ENCODE results near the gene KCNJ10. TPM values are rescaled to one million over a fixed set of nuclear protein-coding genes. Genes with fewer than 3 reads are reported as not detected.
A peak's percentile ranks its signal among the peaks of the same experiment; 100 is the strongest.
"Not testable (repeated sequence)": the region's sequence is repeated elsewhere in the genome, so short reads cannot be mapped to it uniquely, and the experiment has no call there.

Gene KCNJ10
- not detected for polyA plus RNA-seq (2013, experiment 1 of 2; ENCODE audit: insufficient read length)
- 0.22 TPM for polyA plus RNA-seq (2013, experiment 2 of 2; ENCODE audit: insufficient read length)

DNA sequence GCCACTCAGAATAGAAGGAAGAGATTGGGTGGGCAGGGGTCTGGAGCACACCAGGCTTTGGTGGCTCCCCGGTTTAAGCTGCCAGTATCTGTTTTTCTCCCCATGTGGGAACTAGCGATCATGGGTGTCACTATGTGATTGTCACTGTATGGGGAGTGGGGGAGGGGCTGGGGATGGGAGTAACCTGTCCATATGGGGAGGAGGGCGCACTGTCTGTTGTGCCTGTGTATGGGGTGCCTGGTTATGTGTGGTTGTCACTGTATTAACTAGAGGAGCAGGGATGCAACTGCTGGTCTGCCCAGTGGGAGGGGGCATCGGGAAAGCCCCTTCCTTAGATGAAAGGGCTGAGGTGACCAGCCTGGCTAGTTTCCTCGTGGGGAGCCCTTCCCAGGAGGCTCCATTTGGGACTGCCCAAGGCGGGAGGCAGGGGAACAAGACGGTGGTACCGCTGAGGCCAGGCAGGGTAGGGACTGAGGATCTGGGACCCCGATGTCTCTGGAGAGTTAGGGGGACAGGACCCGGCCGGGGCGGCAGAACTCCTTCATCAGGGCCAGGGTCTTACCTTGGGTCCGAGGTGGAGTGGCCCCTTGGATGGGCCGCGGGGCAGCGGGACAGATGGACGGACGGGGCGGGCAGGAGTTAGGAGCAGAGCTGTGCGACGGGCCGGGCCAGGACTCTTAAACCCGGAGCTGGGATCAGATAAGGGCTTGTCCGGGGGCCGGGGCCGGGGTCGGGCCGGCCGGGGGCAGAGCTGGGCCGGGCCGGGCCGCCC, at the start of gene KCNJ10:
Gene KCNJ10, minus strand, starts transcription at position 701 of the 772 bp plus-strand sequence. CDS start 27,628 bp downstream, outside the sequence.
- DNase-seq: no peak

DNA sequence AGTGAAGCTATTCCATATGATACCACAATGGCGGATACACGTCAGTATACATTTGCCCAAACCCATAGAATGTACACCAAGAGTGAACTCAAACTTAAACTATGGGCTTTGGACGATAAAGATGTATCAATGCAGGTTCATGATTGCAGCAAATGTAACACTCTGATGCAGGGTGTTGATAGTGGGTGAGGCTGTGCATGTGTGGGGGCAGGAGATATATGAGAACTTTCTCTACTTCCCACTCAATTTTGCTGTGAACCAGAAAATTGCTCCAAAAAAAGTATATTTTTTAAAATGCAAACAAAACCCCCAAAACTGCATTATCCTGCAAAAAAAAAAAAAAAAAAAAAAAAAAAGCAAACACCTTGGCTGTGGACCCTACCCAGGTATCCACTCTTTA, 49.0 kb upstream of the KCNJ10 start:
- no peak for DNase-seq

DNA sequence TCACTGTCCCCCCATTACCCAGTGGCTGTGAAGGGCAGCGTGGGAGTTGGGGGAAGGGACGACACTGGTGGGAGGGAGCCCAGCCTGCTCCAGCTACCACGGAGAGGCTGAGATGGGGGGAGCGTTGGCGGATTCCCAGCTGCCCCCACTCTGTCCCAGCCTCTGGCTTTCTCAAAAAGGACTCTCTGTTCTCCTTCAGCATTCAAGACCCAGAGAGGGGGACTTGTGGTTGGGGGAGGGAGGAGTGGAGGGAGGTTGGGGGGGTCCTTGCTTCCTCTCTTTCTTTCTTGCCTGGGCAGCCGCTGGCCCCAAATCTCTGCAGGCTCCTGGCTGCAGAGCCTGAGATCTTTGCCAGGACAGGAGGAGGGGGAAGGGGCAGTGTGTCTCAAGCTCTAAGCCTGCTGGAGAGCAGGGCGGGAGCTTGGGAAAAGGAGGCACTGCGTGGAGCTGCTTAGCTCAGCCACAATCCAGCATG, 47.8 kb upstream of the KCNJ10 start:
- peak; percentile 40 for DNase-seq

DNA sequence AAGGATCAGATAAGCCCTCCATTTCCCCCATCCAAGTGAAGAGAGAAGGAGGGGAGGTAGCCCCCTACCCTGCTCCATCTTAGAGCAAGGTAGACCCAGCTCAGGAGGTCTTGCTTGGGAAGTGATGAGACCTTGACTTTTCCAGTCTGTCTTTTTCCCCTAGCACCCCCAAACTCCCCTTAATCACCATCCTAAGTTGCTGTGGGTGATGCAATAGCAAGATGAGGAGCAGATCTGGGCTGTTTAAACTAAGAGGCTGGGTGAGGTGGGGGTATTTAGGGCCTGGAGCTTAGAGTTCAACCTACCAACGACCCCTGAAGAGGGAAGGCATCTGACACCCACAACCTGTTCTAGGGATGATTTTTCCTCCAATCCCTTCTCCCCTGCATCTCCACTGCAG, 47.3 kb upstream of the KCNJ10 start:
- DNase-seq: no peak

DNA sequence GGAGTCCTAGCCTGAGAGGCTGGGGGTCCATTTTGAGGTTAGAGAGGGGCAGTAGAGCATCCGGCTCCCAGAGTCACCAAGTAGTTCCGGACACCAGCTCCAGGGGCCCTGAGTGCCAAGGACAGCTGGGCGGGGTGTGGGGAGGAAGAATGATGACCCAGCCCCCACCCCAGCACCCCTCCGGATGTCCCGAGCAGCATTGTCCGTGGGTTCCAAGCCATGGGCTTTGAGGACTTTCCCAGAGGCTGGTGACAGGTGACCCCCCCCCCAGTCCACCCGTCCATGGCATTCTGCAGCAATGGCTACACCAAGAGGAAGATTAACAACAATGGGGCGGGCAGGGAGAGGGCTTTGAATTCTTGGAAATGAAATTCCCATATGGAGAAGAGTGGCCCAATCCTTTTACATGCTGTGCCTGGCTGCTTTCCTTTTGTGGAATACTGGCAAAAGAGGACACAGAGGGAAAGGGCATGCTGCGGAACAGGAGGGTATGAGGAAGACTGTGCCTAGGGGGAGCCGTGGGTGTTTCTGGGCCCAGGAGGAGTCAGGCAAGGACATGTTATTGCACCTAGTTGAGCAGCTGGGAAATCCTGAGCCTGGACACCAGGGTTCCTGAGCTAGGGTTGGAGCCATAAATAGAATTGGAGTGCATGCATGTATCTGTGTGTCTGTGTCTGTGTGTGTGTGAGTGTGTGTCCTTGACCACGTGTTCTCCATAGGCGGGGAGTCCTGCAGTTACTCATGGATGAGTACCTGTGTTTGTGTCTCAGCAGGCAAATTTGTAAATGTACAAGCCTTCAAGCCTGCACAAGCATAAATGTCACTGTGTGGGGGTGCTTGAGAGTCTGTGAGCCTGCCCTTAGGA, 46.6 kb upstream of the KCNJ10 start:
- peak; percentile 33 for DNase-seq

DNA sequence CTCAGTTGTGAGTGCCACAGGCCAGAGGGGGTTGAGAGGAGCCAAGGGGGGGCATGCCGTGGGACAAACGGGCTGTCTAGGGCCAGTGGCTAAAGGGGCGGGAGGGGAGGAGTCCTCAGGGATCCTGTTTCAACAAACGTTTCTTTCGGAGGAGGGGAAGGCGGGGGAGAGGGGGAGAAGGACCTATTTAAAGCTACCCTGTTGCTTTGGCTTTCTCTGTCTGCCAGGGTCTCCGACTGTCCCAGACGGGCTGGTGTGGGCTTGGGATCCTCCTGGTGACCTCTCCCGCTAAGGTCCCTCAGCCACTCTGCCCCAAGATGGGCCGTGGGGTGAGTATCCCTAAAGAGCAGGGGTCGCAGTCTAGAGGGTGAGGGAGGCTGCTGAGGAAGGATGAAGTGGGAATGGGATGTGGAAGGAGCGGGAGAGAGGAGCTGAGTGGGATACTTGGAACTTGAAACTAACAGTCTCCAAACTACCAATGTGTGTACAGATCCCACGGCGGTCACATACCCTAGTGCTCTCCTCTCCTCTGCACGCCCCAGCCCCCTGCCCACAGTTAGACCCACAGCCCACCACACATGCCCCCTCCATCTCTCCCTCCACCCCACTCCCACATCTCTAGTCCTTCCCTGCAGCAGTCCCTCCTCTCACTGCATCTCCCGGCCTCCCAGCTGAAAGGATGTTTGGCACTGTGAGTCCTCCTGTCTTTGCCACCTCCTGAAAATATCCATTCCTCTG, 45.8 kb upstream of the KCNJ10 start, which contains the start of gene ATP1A2:
Gene ATP1A2, plus strand, starts transcription at position 215 of the 738 bp plus-strand sequence. Its CDS starts 103 bp downstream, at position 318.
- DNase-seq: no peak

DNA sequence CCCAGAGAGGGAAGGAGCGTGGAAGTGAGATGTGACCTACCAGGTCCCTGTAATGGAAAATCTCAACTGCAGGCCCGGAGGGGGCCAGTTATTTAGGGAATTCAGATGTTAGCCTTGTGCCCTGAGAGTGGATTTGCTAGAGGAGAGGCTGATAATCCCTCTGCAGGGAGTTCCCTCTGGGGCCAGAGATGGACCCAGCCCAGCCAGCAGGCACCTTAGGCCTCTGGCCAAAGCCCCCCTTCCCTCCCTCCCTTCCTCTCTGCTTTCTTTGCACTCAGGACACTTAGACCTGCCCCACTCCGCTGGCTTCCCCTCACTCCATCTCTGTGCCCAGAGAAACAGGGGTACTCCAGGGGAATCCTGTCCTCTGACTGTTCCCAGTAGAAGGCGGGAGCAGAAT, 44.1 kb upstream of the KCNJ10 start:
- no peak for DNase-seq

DNA sequence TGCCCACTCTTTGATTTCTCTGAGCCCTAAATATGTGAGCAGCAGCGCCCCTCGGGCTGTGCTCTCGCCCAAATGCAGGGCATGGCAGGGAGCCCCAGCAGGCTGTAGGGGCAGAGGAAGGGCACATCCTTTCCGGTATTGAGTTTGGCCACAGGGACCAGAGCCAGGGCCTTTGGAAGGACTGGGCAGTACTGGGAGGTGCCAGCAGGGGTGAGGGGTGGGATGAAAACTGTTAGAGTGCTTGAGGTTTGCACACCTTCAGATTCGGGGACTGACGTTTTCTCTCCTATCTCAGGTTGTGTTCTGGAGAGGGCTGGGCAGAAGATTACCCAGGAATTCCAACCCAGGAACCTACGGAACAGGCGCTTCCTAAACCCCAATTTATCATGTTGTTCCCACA, 43.4 kb upstream of the KCNJ10 start:
- DNase-seq: no peak

DNA sequence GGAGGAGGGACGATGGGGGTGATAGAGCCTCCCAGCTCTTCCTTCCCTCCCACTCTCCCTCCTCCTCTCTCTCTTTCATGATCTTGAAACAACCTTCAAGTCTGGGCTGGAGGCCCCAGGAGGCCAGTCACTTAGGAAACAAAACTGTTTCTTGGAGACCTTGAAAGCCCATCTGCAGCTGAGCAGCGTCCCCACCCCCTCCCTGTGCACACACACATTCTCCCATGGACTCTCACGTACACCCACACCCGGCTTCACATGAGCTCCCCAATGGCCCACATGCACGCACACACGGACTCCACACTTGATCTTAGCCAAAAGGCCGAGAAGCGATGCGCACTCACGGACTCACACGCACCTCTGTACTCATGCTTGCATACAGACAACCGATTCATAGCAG, 42.4 kb upstream of the KCNJ10 start:
- DNase-seq: no peak

DNA sequence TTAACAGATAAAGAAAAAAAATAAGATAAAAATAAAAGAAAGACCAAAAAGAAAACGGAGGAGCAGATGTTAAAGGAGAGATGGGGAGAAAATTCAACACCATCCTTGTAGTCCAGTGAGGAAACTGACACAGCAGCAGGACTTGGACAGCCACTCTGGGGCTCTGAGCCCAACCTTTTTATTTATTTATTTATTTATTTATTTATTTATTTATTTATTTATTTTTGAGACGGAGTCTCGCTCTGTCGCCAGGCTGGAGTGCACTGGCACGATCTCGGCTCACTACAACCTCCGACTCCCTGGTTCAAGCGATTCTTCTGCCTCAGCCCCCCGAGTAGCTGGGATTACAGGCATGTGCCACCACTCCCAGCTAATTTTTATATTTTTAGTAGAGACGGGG, 41.5 kb upstream of the KCNJ10 start:
- DNase-seq: not testable (repeated sequence)

DNA sequence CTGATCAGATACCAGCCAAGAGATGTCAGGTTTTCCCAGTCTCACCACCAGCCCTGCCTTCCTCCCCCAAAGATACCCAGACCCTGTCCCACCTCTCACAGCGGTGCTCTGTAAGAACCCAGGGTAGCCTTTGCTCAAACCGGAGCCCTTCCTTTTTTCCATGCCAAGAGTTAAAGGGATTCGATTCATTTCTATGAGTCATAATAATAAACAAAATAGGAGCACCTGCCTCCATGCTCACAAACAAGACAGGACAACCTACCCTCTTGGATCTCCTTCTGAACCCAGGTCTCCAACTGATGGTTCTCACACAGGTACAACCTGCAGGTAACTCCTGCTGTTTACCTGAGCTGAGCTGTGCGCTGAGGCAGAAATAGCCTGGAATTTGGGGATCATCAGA, 39.7 kb upstream of the KCNJ10 start:
- no peak for DNase-seq

DNA sequence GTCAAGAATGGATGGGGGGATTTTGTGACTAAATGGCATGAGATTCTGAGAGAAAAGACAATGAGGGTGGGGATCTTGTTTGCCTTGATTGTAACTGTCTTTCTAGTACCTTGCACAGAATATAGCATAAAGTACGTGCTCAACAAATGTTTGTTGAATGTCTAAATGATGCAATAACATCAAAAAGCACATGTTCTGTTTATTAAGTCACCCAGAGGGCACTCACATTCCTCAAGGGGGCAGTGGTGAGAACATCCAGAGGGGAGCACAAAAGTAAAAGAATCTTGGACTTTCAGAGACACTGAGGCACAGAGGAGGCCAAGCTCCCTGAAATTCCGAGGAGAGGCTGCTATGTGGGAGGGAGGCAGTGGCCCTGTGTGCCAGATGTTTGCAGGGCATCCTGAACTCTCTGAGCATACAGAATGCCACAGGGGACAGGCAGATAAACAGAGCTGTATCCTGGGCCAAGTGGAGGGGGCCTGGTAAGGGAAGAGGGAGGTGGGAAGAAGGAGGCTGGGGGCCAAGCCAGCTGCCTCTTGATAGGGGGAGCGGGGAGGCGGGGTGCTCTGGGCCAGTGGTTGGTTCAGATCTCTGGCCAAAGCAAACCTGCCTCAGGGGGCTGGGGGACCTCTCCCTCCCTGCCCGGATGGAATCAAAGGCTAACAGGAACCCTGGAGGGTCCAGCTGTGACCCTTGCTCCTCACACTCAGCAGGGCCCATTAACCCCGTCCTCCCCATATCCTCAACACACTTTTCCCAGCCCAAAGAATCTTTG, 39.1 kb upstream of the KCNJ10 start:
- peak; percentile 64 for DNase-seq

DNA sequence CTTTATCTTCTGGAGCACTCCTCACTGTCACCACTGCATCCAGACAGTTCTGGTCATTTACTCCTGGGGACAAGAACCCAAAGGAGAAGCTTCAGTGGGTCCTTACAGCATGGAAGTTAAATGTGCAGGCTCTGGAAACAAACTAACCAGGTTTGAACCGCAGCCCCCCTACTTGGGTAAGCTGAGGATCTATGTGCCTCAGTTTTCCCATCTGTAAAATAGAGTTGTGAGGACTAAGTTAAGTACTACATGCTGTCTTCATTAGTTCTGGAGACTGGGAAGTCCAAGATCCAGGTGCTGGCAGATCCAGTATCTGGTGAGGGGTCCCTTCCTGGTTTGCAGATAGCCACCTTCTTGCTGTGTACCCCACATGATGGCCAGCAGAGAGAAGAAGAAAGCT, 37.6 kb upstream of the KCNJ10 start:
- DNase-seq: no peak

DNA sequence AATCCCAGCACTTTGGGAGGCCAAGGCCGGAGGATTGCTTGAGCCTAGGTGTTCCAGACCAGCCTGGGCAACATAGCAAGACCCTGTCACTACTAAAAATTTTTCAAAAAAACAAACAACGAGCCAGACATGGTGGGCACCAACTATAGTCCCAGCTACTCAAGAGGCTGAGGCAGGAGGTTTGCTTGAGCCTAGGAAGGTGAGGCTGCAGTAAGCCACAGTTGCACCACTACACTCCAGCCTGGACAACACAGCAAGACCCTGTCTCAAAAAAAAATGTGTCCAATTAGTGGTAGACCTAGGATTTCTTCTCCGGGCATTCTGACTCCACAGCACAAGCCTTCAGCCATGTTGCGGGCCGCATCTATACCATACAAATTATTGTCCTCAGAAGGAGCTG, 35.2 kb upstream of the KCNJ10 start:
- DNase-seq: no peak

DNA sequence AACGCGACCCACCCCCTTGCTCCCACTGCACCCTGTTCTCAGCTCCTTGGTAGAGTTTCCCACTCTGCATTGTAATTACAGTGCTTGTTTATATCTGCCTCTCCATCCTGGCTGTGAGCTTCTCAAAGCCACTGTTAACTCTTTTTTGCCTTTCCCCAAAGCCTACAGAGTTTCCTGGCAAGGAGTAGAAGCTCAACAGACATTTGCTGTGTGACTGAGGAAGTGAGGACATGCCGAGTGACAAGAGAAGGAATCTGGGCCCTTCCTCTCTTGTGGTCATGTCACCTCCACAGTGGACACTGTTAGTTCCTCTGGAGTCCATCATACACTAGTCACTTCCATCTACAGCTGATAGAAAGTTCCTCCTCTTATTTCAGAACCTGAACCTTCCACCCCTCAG, 34.5 kb upstream of the KCNJ10 start:
- DNase-seq: no peak

DNA sequence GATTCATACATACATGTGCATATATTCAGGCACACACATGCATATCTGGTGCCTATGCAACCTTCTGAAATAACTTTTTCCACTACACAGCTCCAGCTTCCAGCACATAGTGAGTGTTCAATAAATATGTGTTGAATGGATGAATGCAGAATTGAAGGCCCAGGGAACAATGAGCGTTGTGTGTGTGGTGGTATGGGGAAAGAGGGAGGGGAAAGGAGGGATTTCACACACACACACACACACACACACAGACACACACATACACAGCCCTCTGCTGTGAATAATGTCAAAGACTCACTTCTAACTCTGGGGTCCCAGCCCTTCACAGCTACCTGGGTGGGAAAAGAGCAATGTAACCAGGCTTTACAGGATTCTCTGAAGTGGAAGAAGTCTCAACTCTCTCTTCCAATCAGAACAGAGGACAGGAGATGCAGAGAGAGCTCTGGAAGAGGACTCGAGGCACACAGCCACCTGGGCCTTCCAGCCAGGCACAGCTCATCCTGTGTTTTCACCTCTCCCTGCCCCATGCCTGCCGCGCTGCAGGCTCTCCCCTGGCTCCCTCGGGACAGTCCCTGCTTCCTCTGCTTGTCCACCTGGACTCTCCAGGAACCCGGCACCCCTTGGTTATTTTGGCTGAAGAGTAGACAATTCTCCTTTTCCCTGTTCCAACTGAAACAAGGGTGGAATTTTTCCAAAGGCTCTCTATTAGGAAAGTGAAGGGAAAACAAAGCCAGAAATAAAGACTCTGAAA, 33.9 kb upstream of the KCNJ10 start:
- DNase-seq: no peak

DNA sequence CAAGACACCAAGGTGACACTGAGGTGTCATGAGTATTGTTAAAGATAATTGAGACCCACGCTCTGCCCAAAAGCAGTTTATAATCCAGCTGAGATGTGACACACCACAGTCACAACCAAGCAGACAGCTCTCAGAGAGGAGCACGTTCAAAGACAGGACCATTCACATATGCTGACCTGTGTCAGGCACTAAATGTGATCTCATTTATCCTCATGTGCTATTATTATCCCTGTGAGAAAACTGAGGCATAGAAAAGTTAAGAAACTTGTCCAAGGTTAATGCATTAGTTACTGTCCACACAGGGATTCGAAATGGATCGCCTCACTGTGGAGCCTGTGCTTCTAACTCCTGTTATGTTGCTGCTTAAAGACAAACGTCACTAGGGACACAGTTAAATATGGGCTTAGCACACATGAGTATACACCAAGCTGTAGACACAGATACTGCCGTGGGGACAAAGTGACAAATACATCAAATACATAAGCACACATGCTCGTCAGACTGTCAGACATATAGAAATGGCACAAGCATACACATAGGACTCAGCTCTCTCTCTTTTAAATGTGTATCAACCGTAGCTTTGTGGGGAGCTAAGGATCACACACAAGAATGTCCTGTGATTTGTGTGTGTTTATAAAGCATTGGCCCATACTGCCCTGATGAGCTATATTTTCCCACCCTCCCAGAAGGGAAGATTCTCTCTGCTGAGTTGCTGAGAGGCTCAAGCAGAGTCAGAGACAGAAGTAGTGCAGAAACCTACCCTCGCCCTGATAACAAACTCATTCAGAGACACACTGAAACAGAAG, 32.0 kb upstream of the KCNJ10 start:
- no peak for DNase-seq

DNA sequence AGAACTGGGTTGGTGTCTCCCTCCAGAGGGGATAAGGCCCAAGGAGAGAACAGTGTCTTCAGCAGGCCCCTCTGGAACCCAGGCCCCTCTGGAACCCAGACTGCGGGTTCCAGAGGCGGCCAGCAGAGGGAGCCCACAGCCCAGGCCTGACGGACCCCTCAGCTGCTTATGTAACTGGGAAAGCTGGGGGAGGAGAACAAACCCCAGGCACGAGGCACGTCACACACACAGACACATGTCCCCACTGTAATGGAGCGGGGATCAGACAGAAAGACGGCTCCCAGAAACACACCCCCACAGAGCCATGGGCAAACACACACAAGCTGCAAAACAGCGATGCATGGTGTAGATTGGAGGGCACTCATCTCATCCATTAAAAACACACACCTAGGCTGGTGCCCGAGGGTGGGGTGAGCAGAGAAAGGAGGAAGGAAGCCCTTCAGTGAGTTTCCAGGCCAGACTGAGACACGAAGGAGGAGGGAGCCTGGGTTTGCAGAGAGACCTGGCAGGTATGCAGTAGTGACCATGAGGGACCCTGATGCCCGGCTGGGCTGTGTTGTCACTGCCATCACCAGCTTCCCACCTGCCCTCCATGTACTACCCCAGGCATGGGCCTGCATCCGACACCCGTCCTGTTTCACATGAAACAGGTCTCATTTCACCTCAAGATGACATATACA, 31.2 kb upstream of the KCNJ10 start:
- DNase-seq: peak; percentile 80

DNA sequence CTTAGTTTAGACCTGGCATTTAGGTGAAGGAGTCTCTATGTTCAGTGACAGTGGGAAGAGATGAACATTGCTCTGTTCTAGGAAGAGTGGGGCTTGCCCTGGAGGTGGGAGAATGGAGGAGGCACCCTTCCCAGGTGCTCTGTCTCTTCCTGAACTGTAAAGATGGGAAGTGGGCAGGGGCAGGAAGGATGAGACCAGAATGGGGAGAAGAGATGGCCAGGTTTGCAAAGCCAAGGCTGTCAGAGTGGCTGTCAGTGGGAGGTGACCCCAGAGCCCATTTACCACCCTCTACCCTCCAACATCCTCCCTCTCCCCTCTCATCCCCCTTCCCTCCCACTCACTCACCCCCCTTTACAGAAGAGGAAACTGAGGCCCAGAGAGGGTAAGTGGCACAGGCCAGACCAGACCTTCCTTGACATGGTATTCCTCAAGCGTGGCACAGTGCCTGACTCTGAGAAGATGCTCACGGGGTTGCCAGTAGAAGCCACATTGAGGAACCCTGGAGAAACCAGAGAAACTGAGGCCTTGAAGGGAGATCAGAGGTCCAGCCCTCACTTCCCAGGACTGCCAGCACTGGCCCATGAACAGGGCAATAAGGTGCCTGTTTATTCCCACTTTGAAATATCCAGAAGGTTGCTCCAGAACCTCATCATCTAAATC, 29.9 kb upstream of the KCNJ10 start:
- no peak for DNase-seq

Data from fibroblast of skin of scalp (primary cell).